Measurements from ENCODE around the gene DYNC2I2. TPM values are rescaled to one million over a fixed set of nuclear protein-coding genes. Genes with fewer than 3 reads are reported as not detected.

DYNC2I2 gene
- total RNA-seq, 1 experiment from 2014 or later = 225 TPM

- TF ChIP-seq CTCF (conservative IDR thresholded peaks at IDR 0.05) = no peak
- no peak for TF ChIP-seq EZH2 (IDR thresholded peaks at IDR 0.05; ENCODE audit: low read depth)
- Histone ChIP-seq H3K79me2 (ENCODE audit: low read depth) (no peaks in the 10 kb centered on the region), H3K4me3 (no peak overlapping the region), H3K4me2 (no peak overlapping the region), H4K20me1 (ENCODE audit: insufficient read depth) (no peaks in the 10 kb centered on the region), H3K4me1 (replicated peaks; ENCODE audit: insufficient read depth) (no peaks in the 10 kb centered on the region), H2AFZ (no peak overlapping the region), H3K27me3 (ENCODE audit: insufficient read depth, low read depth) (no peaks in the 10 kb centered on the region), H3F3A (ENCODE audit: insufficient read depth, low read depth) (no peaks in the 10 kb centered on the region), H3K27ac (no peak overlapping the region), H3K9me3 (ENCODE audit: insufficient read depth, low read depth) (no peaks in the 10 kb centered on the region), H3K9me2 (ENCODE audit: insufficient read depth) (no peaks in the 10 kb centered on the region), H3K36me3 (ENCODE audit: low read depth) (0 out of 2 replicates have a peak, but pooled peaks cover 6% of the 10 kb centered on the region)
- BruUV-seq (replicated peaks) = no TSS peak
- intact Hi-C loops (cut with micrococcal nuclease; ENCODE audit: unreplicated experiment) = no loop called here
- no peak for DNase-seq
- ChIA-PET CTCF (no interaction called here), POLR2A (ENCODE audit: unreplicated experiment) (no interaction called here)
Observed at GRCh38 chr9:128619779-128620178, 36.9 kb downstream of the DYNC2I2 start.

- TF ChIP-seq CTCF (conservative IDR thresholded peaks at IDR 0.05) (no peak), EZH2 (IDR thresholded peaks at IDR 0.05; ENCODE audit: low read depth) (no peak)
- Histone ChIP-seq H3K9me3 (ENCODE audit: insufficient read depth, low read depth) (no peaks in the 10 kb centered on the region), H3K36me3 (ENCODE audit: low read depth) (0 out of 2 replicates have a peak, but pooled peaks cover 7% of the 10 kb centered on the region), H3F3A (ENCODE audit: insufficient read depth, low read depth) (peaks cover under 1% of the 10 kb centered on the region; the same call in 1 of the 2 replicates), H3K9me2 (ENCODE audit: insufficient read depth) (no peaks in the 10 kb centered on the region), H4K20me1 (ENCODE audit: insufficient read depth) (no peaks in the 10 kb centered on the region), H3K79me2 (ENCODE audit: low read depth) (no peaks in the 10 kb centered on the region), H3K4me1 (replicated peaks; ENCODE audit: insufficient read depth) (no peaks in the 10 kb centered on the region), H3K4me3 (no peak overlapping the region), H2AFZ (no peak overlapping the region), H3K27me3 (ENCODE audit: insufficient read depth, low read depth) (no peaks in the 10 kb centered on the region), H3K27ac (no peak overlapping the region), H3K4me2 (no peak overlapping the region)
- ChIA-PET CTCF (no interaction called here), POLR2A (ENCODE audit: unreplicated experiment) (no interaction called here)
- intact Hi-C loops (cut with micrococcal nuclease; ENCODE audit: unreplicated experiment) = no loop called here
- DNase-seq = no peak
- no TSS peak for BruUV-seq (replicated peaks)
Observed at GRCh38 chr9:128619127-128619526, 37.5 kb downstream of the DYNC2I2 start.

GRCh38 chr9:128617943-128618342 lies 38.7 kb downstream of the DYNC2I2 start:
- H3K4me3 ChIP-seq = no peak overlapping the region
- peaks cover 2% of the 10 kb centered on the region; the same call in 1 of the 2 replicates for H3F3A ChIP-seq (ENCODE audit: insufficient read depth, low read depth)
- no peak for TF ChIP-seq CTCF (conservative IDR thresholded peaks at IDR 0.05)
- no peak for TF ChIP-seq EZH2 (IDR thresholded peaks at IDR 0.05; ENCODE audit: low read depth)
- no peaks in the 10 kb centered on the region for H3K9me2 ChIP-seq (ENCODE audit: insufficient read depth)
- no peak for DNase-seq
- no peaks in the 10 kb centered on the region for H3K4me1 ChIP-seq (replicated peaks; ENCODE audit: insufficient read depth)
- intact Hi-C loops (cut with micrococcal nuclease; ENCODE audit: unreplicated experiment) = no loop called here
- H3K36me3 ChIP-seq (ENCODE audit: low read depth) = 0 out of 2 replicates have a peak, but pooled peaks cover 12% of the 10 kb centered on the region
- H3K79me2 ChIP-seq (ENCODE audit: low read depth) = no peaks in the 10 kb centered on the region
- no peak overlapping the region for H2AFZ ChIP-seq
- no peaks in the 10 kb centered on the region for H3K27me3 ChIP-seq (ENCODE audit: insufficient read depth, low read depth)
- POLR2A ChIA-PET (ENCODE audit: unreplicated experiment) = no interaction called here
- H3K4me2 ChIP-seq = no peak overlapping the region
- no peak overlapping the region for H3K27ac ChIP-seq
- no peaks in the 10 kb centered on the region for H4K20me1 ChIP-seq (ENCODE audit: insufficient read depth)
- BruUV-seq (replicated peaks) = no TSS peak
- no peaks in the 10 kb centered on the region for H3K9me3 ChIP-seq (ENCODE audit: insufficient read depth, low read depth)
- CTCF ChIA-PET = no interaction called here
